ENCODE data around the gene CYB5R4. TPM values are rescaled to one million over a fixed set of nuclear protein-coding genes. Genes with fewer than 3 reads are reported as not detected.
"Not testable (repeated sequence)": the region's sequence is repeated elsewhere in the genome, so short reads cannot be mapped to it uniquely, and the experiment has no call there.

CYB5R4 gene
- total and polyA plus RNA-seq, 2 of the 8 experiments (the other 6 are each of a cell fraction or from before 2014, with no cell fraction given) = 2.8 to 14.6 TPM

GRCh38 chr6:83907623-83908390 lies 48.3 kb downstream of the CYB5R4 start:
- DNase-seq (ENCODE audit: low read depth in 1 of 2, low spot score in 2 of 2); H3K27me3 ChIP-seq (replicated peaks in 1 of 4; ENCODE audit: control insufficient read depth in 3 of 4, extremely low read depth in 1 of 4, insufficient read depth in 3 of 4, low read length in 3 of 4); H4K8ac ChIP-seq (ENCODE audit: extremely low read depth, insufficient read depth, low read length); H3K9ac ChIP-seq (replicated peaks in 1 of 4; ENCODE audit: extremely low read depth in 1 of 4, low read depth in 3 of 4, low read length in 3 of 4); H3K4me3 ChIP-seq (ENCODE audit: extremely low read depth in 1 of 4, insufficient read depth in 2 of 4, low read depth in 3 of 4, low read length in 4 of 4); H3K9me3 ChIP-seq (ENCODE audit: insufficient read depth in 2 of 2, low read depth in 1 of 2, low read length in 1 of 2); H2AK5ac ChIP-seq (ENCODE audit: low read depth, low read length); POLR2A ChIA-PET (ENCODE audit: partially characterized antibody); H3K4me2 ChIP-seq (ENCODE audit: insufficient read depth in 1 of 2, low read depth in 2 of 2, low read length in 2 of 2); H4K20me1 ChIP-seq (replicated peaks in 1 of 2; ENCODE audit: control insufficient read depth in 1 of 2, insufficient read depth in 2 of 2, low read length in 2 of 2); H3K4me1 ChIP-seq (replicated peaks in 1 of 4; ENCODE audit: control insufficient read depth in 3 of 4, insufficient read depth in 4 of 4, low read length in 3 of 4); H2BK20ac ChIP-seq (ENCODE audit: low read length); H3K56ac ChIP-seq (replicated peaks; ENCODE audit: insufficient read length, low read depth, low read length); H4K5ac ChIP-seq (ENCODE audit: insufficient read length, low read depth, low read length); H2BK5ac ChIP-seq (ENCODE audit: low read depth, low read length); CTCF ChIA-PET (ENCODE audit: partially characterized antibody); H3K14ac ChIP-seq (ENCODE audit: insufficient read length); H3K23me2 ChIP-seq (ENCODE audit: low read depth, low read length); H3K4ac ChIP-seq (replicated peaks; ENCODE audit: insufficient read length, low read depth, low read length); H4K91ac ChIP-seq (replicated peaks; ENCODE audit: insufficient read length, low read length); H3K36me3 ChIP-seq (ENCODE audit: control insufficient read depth in 2 of 4, insufficient read depth in 4 of 4, low read length in 3 of 4); FAIRE-seq; H3K23ac ChIP-seq (ENCODE audit: insufficient read length); H2BK12ac ChIP-seq (ENCODE audit: low read depth, low read length); H3K27ac ChIP-seq (ENCODE audit: low read depth, low read length); H3K18ac ChIP-seq (ENCODE audit: extremely low read depth, low read length); H2BK120ac ChIP-seq (replicated peaks; ENCODE audit: low read depth, low read length); H2BK15ac ChIP-seq (ENCODE audit: low read length); H3K79me1 ChIP-seq (ENCODE audit: low read depth, low read length); H2AFZ ChIP-seq (ENCODE audit: low read length): not testable (repeated sequence)
- WGBS, 2 experiments (ENCODE audit: extremely low coverage in 1 of 2, insufficient coverage in 1 of 2, insufficient read length in 1 of 2, insufficient replicate concordance in 2 of 2, low coverage in 1 of 2, low lambda C conversion rate in 2 of 2, missing lambda C conversion rate in 1 of 2) = 92% methylated on average over 5 of the region's 5 CpGs; no CpG with 5 or more reads in 1 of the 2 experiments
- H3K79me2 ChIP-seq (ENCODE audit: control insufficient read depth in 1 of 2, insufficient read depth in 2 of 2, low read length in 2 of 2) = peaks cover 0 to 24% of the 10 kb centered on the region in 2 experiments; a peak in 2 of 4 replicates
